Measurements from ENCODE around the gene MYOCD. TPM values are rescaled to one million over a fixed set of nuclear protein-coding genes. Genes with fewer than 3 reads are reported as not detected.

MYOCD gene
- total RNA-seq, 1 donor from 2014 or later, result 4.5 TPM

DNA sequence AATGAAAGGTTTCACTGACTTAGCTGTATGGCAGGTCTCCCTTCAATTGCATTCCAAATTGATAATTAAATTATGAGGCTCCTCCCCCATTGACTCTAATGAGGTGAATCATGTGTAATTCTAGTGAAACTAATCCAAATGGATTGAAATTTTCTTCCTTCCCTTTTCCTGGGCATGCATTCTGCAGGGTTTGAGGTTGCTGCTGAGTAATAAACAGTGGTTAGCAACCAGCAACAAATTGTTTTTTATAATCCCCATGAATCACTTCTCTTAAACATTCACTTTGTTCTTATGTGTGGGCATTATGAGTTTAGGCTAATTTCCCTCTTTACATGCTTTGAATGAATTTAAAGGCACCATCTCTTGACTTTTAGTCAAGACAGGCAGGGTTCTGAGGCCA is 43.4 kb downstream of the MYOCD start:
- DNase-seq (ENCODE audit: low spot score), result no peak

DNA sequence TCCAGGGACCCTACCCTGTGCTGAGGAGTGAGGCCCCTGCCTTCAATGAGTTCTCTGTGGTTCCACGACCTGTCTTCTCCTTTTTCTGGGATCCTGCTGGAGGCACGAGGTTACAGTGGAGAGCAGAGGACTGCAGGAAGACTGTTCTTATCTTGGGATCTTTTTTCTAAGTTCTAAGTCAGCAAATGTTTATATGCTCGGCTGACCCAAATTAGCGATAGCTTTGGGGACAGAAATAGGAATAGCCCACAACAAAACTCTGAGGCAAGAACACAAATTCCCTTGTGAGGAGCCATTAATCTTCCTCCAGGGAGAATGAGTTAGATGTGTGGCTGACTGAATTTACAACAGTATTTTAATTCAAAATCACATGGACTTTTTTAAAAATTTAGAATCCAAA is 46.7 kb downstream of the MYOCD start:
- no peak for DNase-seq (ENCODE audit: low spot score)

DNA sequence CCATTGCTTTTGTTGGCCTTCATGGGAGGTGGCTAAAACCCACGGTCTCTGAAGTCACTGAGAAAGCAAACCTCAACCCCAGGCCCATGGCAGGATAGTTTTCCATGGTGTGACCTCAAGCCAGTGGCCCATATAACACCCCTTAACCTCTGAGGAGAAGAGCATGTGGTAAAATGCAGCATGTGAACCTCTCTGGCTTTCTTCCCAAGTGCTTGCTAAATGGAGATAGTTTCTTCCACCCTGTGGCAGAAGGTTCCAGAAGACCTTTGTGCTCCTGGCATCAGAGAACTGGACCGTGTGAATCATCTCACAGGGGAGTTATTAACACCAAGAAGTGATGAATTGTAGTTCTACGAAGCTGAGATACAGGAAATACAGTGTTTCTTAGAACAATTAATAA is 47.3 kb downstream of the MYOCD start:
- DNase-seq (ENCODE audit: low spot score), result no peak

DNA sequence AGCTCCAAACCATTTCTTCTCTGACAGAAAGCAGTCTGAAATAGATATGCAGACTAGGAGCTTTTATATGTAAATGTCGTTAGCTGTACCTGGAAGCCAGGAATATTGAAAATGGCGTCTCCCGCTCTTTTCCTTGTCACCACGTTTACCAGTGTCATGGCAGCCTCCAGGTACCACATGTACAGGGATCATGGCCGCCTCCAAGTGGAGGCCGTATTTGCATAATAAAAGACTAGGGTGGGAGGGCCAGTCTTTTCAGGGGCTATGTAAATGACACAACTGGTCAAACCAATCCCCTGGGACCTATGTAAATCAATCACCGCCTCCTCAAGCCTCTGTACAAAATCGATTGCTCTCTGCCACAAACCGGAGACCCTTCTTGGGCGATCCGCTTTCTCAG is 54.3 kb downstream of the MYOCD start:
- DNase-seq (ENCODE audit: low spot score), result no peak

DNA sequence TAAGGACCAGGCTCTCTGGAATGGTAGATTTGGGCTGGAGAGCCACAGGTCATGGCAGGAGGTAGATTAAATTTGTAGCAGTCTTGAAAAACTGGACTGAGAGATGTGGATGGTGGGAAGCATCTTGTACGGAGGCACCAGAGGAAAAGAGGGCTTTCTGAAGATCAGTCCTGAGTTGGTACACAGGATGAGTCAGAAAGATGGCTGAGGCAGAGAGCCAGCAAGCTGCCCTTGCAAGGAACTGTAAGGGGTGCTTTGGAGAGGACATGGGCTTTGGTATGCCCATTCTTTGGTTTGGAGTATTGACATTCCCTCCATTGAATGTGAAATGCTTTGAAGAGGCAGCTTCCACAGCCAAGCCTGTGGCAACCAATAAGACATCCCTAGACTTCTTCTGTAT is 55.9 kb downstream of the MYOCD start:
- DNase-seq (ENCODE audit: low spot score), result no peak

DNA sequence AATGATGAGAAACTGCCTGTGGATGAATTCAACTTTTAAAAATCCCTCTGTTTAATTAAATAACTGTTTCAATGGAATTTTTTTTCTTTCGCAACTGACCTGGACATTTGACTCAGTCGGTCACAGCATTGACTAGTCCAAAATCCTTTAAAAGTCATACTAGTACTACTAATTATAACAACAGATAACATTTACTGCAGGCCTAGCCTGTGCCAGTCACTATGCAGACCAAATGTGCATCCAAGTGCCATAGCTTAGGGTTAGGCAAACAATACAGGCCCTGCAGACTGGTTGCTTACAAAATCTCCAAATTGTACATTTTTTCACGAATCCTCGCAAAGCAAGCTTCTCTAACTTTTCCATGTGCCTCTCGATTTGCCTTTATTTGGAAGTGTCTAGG is 56.6 kb downstream of the MYOCD start:
- DNase-seq (ENCODE audit: low spot score), result no peak

DNA sequence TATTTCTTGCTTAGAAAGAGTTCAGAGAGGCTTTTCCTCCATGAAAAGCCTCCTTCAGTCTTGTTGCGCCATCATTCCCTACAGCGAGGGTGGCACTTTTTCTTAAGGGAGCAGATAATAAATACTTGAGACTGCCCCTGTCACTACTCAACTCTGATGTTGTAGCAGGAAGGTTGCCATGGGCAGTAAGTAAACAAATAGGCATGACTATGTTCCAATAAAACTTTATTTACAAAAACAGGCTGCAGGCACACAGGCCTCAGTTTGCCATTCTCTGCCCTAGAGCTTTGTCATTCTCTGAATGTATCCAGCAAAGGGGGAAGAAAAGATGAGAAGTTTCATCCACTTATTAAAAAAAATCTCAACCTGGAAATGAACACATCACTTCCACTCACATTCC is 60.4 kb downstream of the MYOCD start:
- DNase-seq (ENCODE audit: low spot score), result no peak

DNA sequence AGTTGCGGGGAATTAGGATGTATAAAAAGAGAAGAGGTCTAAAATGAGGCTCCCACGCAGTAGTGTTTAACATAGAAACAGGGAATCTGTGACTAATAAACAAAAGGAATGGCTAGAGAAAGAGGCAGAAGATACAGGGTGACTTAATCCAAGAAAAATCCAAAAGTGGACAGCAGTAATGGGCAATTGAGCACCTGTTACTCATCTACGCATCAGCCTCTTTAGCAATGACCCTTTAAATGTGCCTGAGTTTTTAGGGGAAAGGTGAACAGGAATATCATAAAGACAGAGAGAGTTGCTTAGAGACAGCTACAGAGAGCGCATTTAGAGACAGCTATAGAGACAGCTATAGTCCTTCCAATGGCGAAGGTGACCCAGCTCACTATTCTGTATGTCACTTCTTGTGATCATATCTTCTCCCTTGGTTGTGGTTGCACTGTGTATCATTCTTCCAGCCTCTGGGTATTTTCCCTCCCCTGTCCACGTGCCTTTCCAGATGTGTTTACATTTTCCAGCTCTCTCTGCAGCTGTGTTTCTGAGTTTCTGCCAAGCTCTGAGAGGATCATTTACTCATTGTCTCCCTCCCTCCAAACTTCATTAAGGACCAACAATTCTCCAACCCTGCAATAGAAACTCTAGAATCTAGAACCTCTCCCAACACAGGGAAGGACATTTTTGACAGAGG is 61.5 kb downstream of the MYOCD start:
- no peak for DNase-seq (ENCODE audit: low spot score)

DNA sequence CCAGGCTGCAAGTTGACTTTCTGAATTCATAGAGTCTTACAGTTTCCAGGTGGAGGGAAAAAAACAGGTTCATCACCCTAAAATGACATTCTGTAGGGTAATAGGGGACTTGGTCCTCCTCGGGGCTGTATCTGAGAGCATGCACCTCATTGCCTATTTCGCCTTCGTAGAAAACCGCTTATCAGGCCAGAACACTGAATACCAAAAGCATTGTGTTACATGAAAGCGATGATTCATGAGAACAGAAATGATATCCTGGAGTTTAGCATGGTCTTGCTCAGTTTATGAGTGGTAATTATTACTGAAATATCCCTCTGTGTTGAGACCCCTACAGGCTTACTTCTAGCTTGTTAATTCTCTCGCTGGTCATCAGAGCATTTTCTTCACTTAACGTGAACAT is 62.2 kb downstream of the MYOCD start:
- DNase-seq (ENCODE audit: low spot score), result no peak

DNA sequence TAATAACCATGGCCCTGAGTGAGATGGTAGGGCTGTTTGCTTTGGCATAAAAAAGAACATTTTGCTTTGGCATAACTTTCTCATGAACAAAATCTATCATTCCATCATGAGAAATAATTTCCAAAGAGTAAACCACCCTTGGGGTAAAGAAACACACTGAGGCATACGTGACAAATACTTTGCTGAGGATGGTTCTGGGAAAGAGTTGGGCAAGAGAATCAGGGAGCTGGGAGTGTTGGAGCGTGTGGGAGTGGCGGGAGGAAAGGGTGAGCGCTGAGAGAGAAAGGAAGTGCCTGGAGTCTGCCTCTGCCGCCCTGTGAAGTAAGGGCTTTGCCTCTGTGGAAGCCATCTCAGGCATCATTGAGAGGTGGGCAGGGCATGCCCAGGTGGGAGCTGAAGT is 63.4 kb downstream of the MYOCD start:
- DNase-seq (ENCODE audit: low spot score), result no peak

DNA sequence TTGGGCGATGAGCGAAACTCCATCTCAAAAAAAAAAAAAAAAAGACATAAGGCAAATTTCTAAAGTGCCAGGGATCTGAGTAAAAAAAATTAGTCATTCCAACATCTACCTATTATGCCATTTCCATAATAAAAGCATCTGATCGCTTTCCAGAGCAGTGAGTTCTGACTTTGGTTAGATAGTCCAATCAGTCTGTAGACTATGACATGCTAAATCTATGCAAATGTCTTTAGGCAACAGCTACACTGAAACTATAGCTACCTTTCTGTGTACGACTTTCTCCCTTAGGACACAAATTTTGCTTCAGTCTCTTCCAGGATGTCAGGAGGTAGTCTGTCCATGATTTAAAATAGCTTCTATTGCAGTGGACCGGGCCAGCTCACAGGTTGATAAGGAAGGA is 64.7 kb downstream of the MYOCD start:
- no peak for DNase-seq (ENCODE audit: low spot score)

DNA sequence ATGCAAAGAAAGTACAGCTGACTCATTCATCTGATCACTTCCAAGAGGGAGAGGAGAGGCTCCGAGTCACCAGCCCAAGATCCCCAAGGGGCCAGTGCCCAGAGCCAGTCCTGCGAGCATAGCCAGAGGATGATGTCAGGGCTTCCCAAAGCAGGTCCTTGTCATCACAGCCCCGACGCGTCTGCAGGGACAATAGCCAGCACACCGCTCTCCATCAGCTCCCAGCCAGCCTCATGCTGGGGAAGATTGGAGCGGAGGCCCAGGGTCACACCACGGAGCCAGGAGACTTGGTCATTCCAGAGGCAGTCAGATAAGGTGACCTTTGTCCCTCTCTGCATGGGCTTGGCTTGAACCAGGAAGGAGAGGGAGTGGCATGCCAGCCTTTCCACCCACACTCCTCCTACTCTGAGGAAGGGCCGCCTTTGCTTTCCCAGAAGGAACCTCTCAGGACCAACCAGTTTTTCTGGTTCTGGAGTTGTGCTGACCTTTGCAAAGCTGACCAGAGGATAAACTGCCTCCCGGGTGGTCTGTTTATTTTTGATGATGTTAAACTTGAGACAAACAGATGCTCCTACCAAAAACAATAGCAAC is 65.3 kb downstream of the MYOCD start:
- no peak for DNase-seq (ENCODE audit: low spot score)

DNA sequence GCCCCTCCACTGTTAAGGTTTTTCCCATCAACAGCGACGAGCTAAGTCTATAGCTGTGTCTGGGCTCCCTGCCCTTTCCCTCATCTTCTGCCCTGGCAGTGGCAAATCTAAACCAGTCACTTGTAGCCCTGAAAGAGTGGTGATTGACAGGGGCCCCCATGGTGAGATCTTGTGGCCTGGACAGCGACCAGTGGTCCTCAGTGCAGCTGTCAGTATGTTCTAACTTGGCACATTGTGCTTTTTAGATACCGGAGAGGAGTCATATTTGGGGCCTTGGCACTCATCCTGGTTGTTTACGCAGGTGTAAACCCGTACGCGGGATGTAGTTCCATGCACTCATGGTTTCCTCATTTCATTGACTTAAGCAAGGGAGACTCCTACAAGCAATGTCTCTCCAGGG is 66.1 kb downstream of the MYOCD start:
- no peak for DNase-seq (ENCODE audit: low spot score)

DNA sequence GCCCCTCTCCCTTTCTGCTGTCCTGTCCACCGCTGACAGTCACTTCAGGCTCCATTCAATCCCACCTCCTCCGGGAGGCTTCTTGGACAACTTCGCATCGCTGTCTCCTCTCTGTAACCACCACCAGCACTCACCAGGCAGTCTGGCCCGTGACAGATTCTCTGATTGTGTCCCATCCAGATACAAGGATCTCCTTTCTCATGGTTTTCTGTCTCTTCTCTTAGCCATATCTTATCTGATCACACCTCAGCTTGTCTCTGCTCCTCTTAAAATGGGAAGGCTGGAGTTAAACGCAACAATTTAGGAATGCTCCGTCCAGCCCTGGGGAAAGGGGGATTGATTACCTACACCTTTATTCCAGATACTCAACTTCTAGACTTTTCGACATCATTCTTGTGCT is 66.7 kb downstream of the MYOCD start:
- DNase-seq (ENCODE audit: low spot score), result no peak

DNA sequence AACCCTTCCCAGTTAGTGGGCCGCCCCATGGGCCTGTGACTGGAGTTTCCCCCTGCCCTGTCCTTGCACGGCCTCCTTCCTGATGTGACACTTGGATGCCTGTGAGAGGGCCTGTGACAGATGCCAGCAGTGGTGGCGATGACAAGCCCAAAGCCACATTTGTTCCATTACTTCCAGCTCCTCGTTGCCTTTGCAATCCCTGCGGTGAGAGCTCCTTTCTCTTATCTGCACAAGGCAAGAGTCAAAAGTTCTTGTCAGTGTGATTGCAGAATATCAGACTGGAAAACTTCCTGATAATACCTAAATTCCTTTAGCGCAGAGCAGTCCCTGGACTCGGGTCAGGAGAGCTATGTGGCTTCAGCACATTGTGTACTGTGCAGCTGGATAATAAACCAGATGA is 69.2 kb downstream of the MYOCD start:
- DNase-seq (ENCODE audit: low spot score), result no peak

DNA sequence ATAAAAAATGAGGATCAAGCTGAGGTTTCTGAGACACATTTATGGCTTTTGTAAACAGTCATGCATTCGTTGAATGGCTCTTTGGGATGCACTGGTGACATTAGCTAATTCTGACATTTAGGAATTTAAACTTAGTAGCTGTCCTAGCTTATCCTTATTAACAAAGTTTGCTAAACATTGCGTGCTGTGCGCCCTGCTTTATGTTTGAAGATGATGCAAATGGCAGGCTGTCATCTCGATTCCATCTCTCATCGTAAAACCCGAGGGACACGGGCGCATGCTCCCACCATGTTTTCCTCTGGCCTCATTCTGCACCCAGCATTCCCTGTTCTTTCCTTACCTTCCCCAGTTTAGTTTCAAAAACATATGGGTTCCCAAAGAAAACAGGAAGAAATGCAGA is 69.8 kb downstream of the MYOCD start:
- DNase-seq (ENCODE audit: low spot score), result no peak

DNA sequence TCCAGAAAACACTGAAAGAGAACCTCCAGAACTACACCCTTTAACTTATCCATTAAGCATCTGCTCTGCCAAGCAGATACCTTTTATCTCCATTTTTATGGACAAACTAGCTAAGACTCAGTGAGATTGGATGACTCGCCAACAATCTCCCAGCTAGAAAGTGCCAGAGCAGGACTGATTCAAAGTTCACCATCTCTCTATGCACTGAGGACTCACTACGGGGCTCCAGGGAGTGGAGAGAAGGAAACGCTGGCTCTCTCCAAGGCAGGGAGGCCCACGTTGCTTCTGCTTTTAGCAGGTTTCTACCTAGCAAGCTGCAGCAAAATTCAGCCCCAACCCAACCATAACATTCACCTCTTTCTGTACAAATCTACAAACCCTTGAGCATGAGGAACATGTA is 70.8 kb downstream of the MYOCD start:
- no peak for DNase-seq (ENCODE audit: low spot score)

DNA sequence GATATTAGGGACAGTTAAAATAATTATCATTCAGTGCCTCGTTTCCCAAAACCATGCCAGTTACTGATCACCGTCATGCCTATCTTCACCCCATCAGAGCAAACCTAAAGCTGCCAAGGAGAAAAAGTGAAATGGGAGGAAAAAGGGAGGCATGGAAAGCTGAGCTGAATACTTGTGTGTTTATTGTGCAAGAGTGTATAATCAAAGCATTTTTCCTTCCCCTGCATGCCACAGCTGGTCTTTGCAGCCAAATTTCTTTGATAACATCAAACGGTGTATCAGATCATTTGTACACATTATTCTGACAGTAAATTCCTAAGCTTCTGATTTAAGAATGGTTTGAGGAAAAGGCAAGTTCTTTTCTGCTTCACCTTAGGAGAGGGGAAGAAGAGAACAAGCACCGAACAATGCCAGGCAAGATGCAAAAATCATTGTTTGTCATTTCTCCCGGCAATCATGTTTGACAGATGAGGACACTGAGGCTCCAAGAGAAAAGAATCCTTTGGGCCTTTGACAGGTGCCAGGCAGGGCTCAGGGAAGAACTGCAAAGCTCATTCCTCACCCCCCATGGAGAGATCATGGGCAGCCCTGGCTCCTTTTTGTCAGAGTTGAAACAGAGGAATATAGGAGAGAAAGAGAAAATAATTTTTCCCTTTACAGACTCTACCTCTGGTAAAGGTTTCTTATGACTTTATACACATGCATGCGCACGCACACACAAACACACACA is 72.2 kb downstream of the MYOCD start:
- DNase-seq (ENCODE audit: low spot score), result no peak

DNA sequence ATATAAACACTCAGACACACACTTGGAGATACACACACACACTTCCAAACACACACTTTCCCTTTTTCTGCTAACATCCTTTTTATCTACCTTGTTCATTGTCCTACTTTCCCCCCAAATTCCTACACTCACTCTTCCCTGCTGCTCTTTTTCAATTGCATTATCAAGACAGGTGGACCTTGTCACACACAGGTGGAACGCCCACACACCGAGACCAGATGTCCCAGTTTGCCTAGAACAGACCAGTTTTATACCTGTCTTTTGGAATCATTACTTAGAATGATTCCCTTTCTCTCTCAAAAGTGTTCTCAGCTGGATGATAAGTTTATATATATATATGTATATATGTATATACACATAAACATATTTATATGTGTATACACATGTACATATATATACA is 72.9 kb downstream of the MYOCD start:
- DNase-seq (ENCODE audit: low spot score), result no peak

DNA sequence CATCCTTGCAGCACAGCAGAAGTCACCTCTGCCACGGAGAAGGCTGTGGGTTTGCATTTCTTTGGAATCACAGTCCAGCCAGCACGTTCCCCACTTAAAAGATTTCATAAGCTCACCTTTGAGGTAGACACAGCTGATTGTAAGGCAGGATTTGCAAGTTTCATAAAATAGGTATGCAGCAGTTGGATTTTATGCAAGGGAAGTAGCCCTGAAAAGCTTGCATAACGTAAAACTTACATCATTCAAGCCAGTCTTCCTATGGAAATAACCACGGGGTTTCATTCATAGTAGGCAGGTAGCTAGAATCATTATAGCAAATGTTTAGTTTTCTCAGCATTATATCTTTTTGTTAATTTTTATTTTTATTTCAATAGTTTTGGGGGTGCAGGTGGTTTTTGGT is 73.8 kb downstream of the MYOCD start:
- DNase-seq (ENCODE audit: low spot score), result no peak

DNA sequence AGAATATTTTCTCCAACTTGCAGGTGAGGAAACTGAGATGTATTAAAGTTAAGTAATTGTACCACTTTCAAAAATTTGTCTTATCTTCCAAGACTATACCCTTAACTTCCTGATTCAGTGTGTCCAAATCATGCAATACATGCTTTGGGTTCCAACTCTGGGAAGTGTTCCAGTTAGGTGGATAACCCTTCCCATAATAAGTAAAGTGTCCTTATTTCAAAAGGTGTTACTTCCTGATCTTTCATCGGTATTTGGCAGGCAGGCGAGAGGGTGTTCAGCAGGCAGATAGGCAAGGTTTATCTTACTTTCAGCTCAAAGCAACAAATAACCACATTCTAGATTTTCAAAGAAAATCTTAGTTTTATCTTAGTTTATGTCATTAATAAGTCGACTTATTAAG is 77.4 kb downstream of the MYOCD start:
- DNase-seq (ENCODE audit: low spot score), result no peak

DNA sequence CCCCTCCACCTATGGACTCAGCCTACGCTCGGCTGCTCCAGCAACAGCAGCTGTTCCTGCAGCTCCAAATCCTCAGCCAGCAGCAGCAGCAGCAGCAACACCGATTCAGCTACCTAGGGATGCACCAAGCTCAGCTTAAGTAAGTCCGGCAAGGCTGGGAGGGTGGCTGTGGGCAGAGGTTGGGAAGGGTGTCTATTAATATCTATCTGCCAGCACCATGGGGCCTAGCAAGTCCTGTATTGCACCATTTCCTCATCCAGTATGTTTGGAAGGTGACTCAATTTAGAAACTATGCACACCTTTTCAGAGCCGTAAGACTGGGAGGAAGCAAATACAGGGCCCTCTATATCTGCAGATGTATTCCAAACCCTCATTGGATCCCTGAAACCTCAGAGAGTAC is 78.6 kb downstream of the MYOCD start:
- no peak for DNase-seq (ENCODE audit: low spot score)

DNA sequence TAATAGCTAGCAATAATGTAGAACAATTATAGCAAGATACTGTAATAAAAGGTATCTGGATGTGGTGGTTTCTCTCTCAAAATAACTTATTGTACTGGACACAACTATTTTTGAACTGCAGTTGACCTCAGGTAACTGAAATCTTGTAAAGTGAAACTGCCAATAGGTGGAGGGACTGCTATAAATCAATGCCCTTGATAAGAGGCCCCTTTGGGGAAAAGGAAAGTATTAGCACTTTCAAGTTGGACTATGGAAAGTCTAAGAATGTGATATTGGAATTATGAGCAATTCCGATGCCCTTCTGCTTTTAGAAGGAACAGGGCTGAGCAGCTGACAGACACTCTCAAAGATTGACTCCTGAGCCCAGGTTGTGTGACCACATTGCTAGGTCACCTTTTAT is 79.1 kb downstream of the MYOCD start:
- DNase-seq (ENCODE audit: low spot score), result no peak

Data from mesenteric fat pad (tissue), 1 donor.